KMS-11 (cell line): Measurements from ENCODE around the gene UCP3.

Experiments
- H2AFZ ChIP-seq: fragments of 200-600 bp; sonication (generic); 2 replicates; pipeline ENCODE4 v1.6.1; 2016; ENCODE audit warnings: antibody characterized with exemption, mixed run types, low read depth
- H3K27ac ChIP-seq: fragments of 200-600 bp; sonication (generic); 2 replicates; pipeline ENCODE4 v1.6.1; 2016; ENCODE audit warnings: mild to moderate bottlenecking, mixed run types
- H3K27me3 ChIP-seq: fragments of 200-600 bp; sonication (generic); 2 replicates; pipeline ENCODE4 v1.6.1; 2017; ENCODE audit warnings: mild to moderate bottlenecking, low read depth, mixed run types, moderate library complexity; ENCODE audit not compliant: insufficient read depth
- H3K36me3 ChIP-seq: fragments of 200-600 bp; sonication (generic); 2 replicates; pipeline ENCODE4 v1.6.1; 2017; ENCODE audit warnings: mild to moderate bottlenecking, mixed run types; ENCODE audit not compliant: insufficient read depth
- H3K4me1 ChIP-seq: fragments of 200-600 bp; sonication (generic); 2 replicates; pipeline ENCODE4 v1.6.1; 2016; ENCODE audit warnings: mild to moderate bottlenecking, low read depth, mixed run types; ENCODE audit not compliant: poor library complexity, severe bottlenecking
- H3K4me2 ChIP-seq: fragments of 200-600 bp; sonication (generic); 2 replicates; pipeline ENCODE4 v1.7.0; 2016; ENCODE audit warnings: mild to moderate bottlenecking, mixed run types
- H3K4me3 ChIP-seq: fragments of 200-600 bp; sonication (generic); IDR thresholded peaks from 2 replicates; pipeline ENCODE4 v1.6.1; 2017; ENCODE audit warnings: low read depth, low read length, mixed read lengths; ENCODE audit not compliant: insufficient read depth
- H3K79me2 ChIP-seq: fragments of 200-600 bp; sonication (generic); 2 replicates; pipeline ENCODE4 v1.6.1; 2016; ENCODE audit warnings: low read depth, mixed run types; ENCODE audit not compliant: insufficient read depth
- H3K9ac ChIP-seq: fragments of 200-600 bp; sonication (generic); 2 replicates; pipeline ENCODE4 v1.6.1; 2016; ENCODE audit warnings: mild to moderate bottlenecking, mixed run types
- H4K20me1 ChIP-seq: fragments of 200-600 bp; sonication (generic); 2 replicates; pipeline ENCODE4 v1.6.1; 2016; ENCODE audit warnings: mild to moderate bottlenecking, mixed run types; ENCODE audit not compliant: insufficient read depth
- CTCF ChIP-seq: fragments of 200-600 bp; sonication (generic); conservative IDR thresholded peaks from 2 replicates; pipeline ENCODE4 v1.6.1; 2017; ENCODE audit warnings: low read depth, mild to moderate bottlenecking, antibody characterized with exemption, low read length, moderate library complexity, mixed read lengths

UCP3 gene

GRCh38 chr11:74048993-74049392 lies 40.1 kb upstream of the UCP3 start:
- H3K4me3 ChIP-seq, result no peak overlapping the region
- no peaks in the 10 kb centered on the region for H3K4me1 ChIP-seq
- no peak overlapping the region for H3K4me2 ChIP-seq
- H2AFZ ChIP-seq, result no peak overlapping the region
- H3K27ac ChIP-seq, result no peak overlapping the region
- TF ChIP-seq CTCF, result no peak
- no peaks in the 10 kb centered on the region for H3K27me3 ChIP-seq
- H3K36me3 ChIP-seq, result no peaks in the 10 kb centered on the region
- H3K79me2 ChIP-seq, result no peaks in the 10 kb centered on the region
- no peaks in the 10 kb centered on the region for H4K20me1 ChIP-seq
- H3K9ac ChIP-seq, result no peak overlapping the region

GRCh38 chr11:74044538-74044937 lies 35.7 kb upstream of the UCP3 start:
- TF ChIP-seq CTCF, result no peak
- no peaks in the 10 kb centered on the region for H3K36me3 ChIP-seq
- no peak overlapping the region for H3K27ac ChIP-seq
- H3K9ac ChIP-seq, result no peak overlapping the region
- no peaks in the 10 kb centered on the region for H4K20me1 ChIP-seq
- H3K27me3 ChIP-seq, result no peaks in the 10 kb centered on the region
- no peak overlapping the region for H3K4me2 ChIP-seq
- no peaks in the 10 kb centered on the region for H3K79me2 ChIP-seq
- H2AFZ ChIP-seq, result no peak overlapping the region
- H3K4me1 ChIP-seq, result no peaks in the 10 kb centered on the region
- H3K4me3 ChIP-seq, result no peak overlapping the region

GRCh38 chr11:74043450-74043849 lies 34.6 kb upstream of the UCP3 start:
- no peak for TF ChIP-seq CTCF

GRCh38 chr11:74037309-74037708 lies 28.4 kb upstream of the UCP3 start:
- H2AFZ ChIP-seq, result no peak overlapping the region
- no peaks in the 10 kb centered on the region for H4K20me1 ChIP-seq
- no peaks in the 10 kb centered on the region for H3K79me2 ChIP-seq
- no peaks in the 10 kb centered on the region for H3K4me1 ChIP-seq
- no peaks in the 10 kb centered on the region for H3K27me3 ChIP-seq
- no peak overlapping the region for H3K9ac ChIP-seq
- no peak overlapping the region for H3K27ac ChIP-seq
- H3K4me3 ChIP-seq, result no peak overlapping the region
- no peak overlapping the region for H3K4me2 ChIP-seq
- no peak for TF ChIP-seq CTCF
- no peaks in the 10 kb centered on the region for H3K36me3 ChIP-seq

More at GRCh38 chr11:74043450-74043849, 34.6 kb upstream of the UCP3 start:
- Histone ChIP-seq H3K36me3 (no peaks in the 10 kb centered on the region), H3K4me3 (no peak overlapping the region), H3K4me1 (no peaks in the 10 kb centered on the region), H4K20me1 (no peaks in the 10 kb centered on the region), H2AFZ (no peak overlapping the region), H3K27me3 (no peaks in the 10 kb centered on the region), H3K79me2 (no peaks in the 10 kb centered on the region), H3K27ac (no peak overlapping the region), H3K9ac (no peak overlapping the region), H3K4me2 (no peak overlapping the region)
